ENCODE results near the gene AASS.
"Not testable (repeated sequence)": the region's sequence is repeated elsewhere in the genome, so short reads cannot be mapped to it uniquely, and the experiment has no call there.

The AASS gene

GRCh38 chr7:122143751-122144711 lies at the start of gene AASS:
TSS of gene AASS (minus strand) at chr7:122144249. CDS start at chr7:122133726, 10,523 bp downstream.
- peak within 1 kb of the TSS; percentile 76 for H3K4me3 ChIP-seq (ENCODE audit: low read length)
- DNase-seq (ENCODE audit: low read depth): peak; percentile 98
- TF ChIP-seq, protein P1, sequence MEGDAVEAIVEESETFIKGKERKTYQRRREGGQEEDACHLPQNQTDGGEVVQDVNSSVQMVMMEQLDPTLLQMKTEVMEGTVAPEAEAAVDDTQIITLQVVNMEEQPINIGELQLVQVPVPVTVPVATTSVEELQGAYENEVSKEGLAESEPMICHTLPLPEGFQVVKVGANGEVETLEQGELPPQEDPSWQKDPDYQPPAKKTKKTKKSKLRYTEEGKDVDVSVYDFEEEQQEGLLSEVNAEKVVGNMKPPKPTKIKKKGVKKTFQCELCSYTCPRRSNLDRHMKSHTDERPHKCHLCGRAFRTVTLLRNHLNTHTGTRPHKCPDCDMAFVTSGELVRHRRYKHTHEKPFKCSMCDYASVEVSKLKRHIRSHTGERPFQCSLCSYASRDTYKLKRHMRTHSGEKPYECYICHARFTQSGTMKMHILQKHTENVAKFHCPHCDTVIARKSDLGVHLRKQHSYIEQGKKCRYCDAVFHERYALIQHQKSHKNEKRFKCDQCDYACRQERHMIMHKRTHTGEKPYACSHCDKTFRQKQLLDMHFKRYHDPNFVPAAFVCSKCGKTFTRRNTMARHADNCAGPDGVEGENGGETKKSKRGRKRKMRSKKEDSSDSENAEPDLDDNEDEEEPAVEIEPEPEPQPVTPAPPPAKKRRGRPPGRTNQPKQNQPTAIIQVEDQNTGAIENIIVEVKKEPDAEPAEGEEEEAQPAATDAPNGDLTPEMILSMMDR (IDR thresholded peaks at IDR 0.05; ENCODE audit: insufficient read depth, low read depth, low read length, missing control alignments): no peak

GRCh38 chr7:122188785-122189184 lies 44.7 kb upstream of the AASS start:
- TF ChIP-seq, protein P1 (IDR thresholded peaks at IDR 0.05; ENCODE audit: insufficient read depth, low read depth, low read length, missing control alignments): no peak
- DNase-seq (ENCODE audit: low read depth): no peak
- H3K4me3 ChIP-seq (ENCODE audit: low read length): no peak overlapping the region

DNA sequence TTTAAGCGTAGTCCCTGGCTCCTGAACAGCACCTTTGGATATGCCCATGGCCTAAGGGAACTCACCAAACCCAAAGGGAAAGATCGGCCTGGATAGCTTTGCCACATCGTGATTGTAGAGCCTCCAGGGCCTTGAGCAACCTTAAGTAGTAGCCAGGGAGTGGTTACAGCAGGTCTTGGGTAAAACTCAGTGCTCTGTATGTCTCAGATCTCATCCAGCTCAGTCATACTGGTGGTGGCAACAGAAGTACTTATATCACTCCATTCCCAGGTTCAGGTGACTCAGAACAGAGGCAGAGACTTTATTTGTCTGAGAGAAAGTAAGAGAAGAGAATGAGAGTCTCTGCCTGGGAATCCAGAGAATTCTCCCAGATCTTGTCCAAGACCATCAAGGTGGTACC lies 39.1 kb upstream of the AASS start:
- peak; percentile 49 for DNase-seq (ENCODE audit: low read depth)

GRCh38 chr7:122182081-122182480 lies 38.0 kb upstream of the AASS start:
- no peak overlapping the region for H3K4me3 ChIP-seq (ENCODE audit: low read length)
- TF ChIP-seq, protein P1 (IDR thresholded peaks at IDR 0.05; ENCODE audit: insufficient read depth, low read depth, low read length, missing control alignments): no peak
- peak; percentile 3 for DNase-seq (ENCODE audit: low read depth)

More for the DNA sequence above, 39.1 kb upstream of the AASS start:
- H3K4me3 ChIP-seq (ENCODE audit: low read length): no peak overlapping the region
- TF ChIP-seq, protein P1 (IDR thresholded peaks at IDR 0.05; ENCODE audit: insufficient read depth, low read depth, low read length, missing control alignments): no peak

DNA sequence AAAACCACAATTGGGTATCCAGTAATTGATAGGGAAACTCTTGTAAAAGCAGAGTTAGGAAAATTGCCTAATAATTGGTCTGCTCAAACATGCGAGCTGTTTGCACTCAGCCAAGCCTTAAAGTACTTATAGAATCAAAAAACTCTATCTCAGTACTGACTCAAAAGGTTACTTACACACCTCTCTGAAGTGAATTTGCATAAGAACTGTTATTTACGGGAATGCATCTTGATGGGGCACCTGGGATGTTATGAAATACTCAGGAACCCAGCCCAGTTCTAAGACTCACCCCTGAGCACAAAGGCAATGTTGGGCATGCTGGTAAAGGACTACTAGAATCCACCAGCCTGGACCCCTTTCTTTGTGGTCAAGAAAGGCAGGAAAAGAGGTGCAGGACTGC lies 28.1 kb upstream of the AASS start:
- not testable (repeated sequence) for H3K4me3 ChIP-seq (ENCODE audit: low read length)
- peak; percentile 50 for DNase-seq (ENCODE audit: low read depth)

- H3K4me3 ChIP-seq (ENCODE audit: low read length): no peak overlapping the region
- TF ChIP-seq, protein P1 (IDR thresholded peaks at IDR 0.05; ENCODE audit: insufficient read depth, low read depth, low read length, missing control alignments): no peak
- DNase-seq (ENCODE audit: low read depth): peak; percentile 22
Measured at GRCh38 chr7:122166740-122167139, 22.7 kb upstream of the AASS start.

GRCh38 chr7:122166275-122166674 lies 22.2 kb upstream of the AASS start:
- no peak overlapping the region for H3K4me3 ChIP-seq (ENCODE audit: low read length)
- TF ChIP-seq, protein P1 (IDR thresholded peaks at IDR 0.05; ENCODE audit: insufficient read depth, low read depth, low read length, missing control alignments): no peak
- DNase-seq (ENCODE audit: low read depth): peak; percentile 10

Data from epithelial cell of esophagus (primary cell).